Lower leg skin (tissue), 4 donors: Measurements from ENCODE around the gene CD59. TPM values are rescaled to one million over a fixed set of nuclear protein-coding genes. Genes with fewer than 3 reads are reported as not detected.
"Not testable (repeated sequence)": the region's sequence is repeated elsewhere in the genome, so short reads cannot be mapped to it uniquely, and the experiment has no call there.

Experiments
- DNase-seq, 2 donors: peaks; one replicate each; pipeline ENCODE4 v3.0.0-alpha.2; 2019; ENCODE audit warnings: low spot score in 2 of 2
- H3K4me3 ChIP-seq: fragments of 200-600 bp; sonication (generic); 2 replicates; pipeline ENCODE4 v1.5.1; 2017; ENCODE audit warnings: mild to moderate bottlenecking, low read depth; ENCODE audit not compliant: poor library complexity, severe bottlenecking
- POLR2A ChIP-seq, 2 donors: fragments of 450-650 bp; IDR thresholded peaks; one replicate each; pipeline ENCODE4 v1.6.1; 2016 to 2017; ENCODE audit warnings: antibody characterized with exemption in 2 of 2, mild to moderate bottlenecking in 1 of 2, moderate library complexity in 1 of 2
- WGBS, 2 donors: methylation state at CpG; one replicate each; pipeline ENCODE4 v1.1.5; 2018; 5-methylcytosine and 5-hydroxymethylcytosine counted together
- intact Hi-C: fragments of 100-400 bp; cut with DNase I; formaldehyde crosslinking; loops from one replicate; pipeline ENCODE4 v1.15.0; 2023; ENCODE audit warnings: low total_unique reads
- total RNA-seq, 4 donors: library from RNA; depleted of rRNA; stranded (reverse); fragments of >200 nt; gene quantifications; one replicate each; pipeline ENCODE4 v1.1.0, GENCODE V29; 2016
- TF ChIP-seq, protein P1 (sequence below), 3 donors: fragments of 450-650 bp; IDR thresholded peaks; one replicate each; pipeline ENCODE4 v1.5.1; 2016; ENCODE audit warnings: antibody characterized with exemption in 3 of 3, mild to moderate bottlenecking in 3 of 3, moderate library complexity in 2 of 3

CD59 gene
- total RNA-seq, 4 donors from 2014 or later: 222 to 444 (median 324) TPM

DNA sequence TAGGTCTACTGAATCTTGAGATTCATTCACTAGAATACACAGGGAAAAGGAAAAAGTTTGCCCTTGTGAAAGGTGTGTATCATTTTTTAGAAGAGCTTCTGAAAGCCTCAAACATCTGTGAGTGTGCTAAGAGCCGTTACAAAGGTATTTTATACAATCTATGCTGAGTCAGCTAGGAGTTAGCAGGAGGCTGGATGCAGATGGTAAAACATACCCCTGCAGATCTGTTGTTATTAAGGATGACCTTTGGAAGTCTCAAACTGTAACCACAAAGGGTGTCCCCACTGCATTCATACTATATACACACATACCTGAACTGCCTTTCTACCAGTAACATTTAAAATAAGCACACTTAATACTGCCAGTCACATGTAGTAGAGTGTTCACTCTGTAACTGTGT is 27.2 kb downstream of the CD59 start:
- no peak for TF ChIP-seq POLR2A (IDR thresholded peaks at IDR 0.05)
- TF ChIP-seq, protein P1, sequence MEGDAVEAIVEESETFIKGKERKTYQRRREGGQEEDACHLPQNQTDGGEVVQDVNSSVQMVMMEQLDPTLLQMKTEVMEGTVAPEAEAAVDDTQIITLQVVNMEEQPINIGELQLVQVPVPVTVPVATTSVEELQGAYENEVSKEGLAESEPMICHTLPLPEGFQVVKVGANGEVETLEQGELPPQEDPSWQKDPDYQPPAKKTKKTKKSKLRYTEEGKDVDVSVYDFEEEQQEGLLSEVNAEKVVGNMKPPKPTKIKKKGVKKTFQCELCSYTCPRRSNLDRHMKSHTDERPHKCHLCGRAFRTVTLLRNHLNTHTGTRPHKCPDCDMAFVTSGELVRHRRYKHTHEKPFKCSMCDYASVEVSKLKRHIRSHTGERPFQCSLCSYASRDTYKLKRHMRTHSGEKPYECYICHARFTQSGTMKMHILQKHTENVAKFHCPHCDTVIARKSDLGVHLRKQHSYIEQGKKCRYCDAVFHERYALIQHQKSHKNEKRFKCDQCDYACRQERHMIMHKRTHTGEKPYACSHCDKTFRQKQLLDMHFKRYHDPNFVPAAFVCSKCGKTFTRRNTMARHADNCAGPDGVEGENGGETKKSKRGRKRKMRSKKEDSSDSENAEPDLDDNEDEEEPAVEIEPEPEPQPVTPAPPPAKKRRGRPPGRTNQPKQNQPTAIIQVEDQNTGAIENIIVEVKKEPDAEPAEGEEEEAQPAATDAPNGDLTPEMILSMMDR (IDR thresholded peaks at IDR 0.05): no peak
- H3K4me3 ChIP-seq: no peak overlapping the region
- intact Hi-C loops: no loop called here
- no peak for DNase-seq
- 78 to 87% methylated on average over 1 of the region's 1 CpG for WGBS, 2 donors

DNA sequence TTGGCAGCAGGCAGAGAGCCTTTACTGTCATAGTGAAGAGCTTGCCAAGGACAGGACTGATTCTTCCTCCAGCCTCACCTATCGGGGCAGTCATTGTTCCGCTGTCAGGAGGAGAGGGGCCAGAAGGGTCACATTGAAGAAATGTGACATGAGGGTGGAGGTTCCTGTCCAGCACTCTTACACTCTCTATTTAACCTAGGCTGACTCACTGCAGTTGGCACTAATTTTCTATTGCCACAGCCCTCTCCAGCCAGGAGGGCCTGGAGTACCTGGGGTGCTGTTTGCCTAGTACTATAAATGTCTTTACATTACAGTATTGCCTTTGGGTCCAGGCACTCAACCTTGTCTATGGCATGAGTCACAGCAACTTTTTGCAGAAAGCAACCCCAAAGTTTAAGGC is 28.4 kb downstream of the CD59 start:
- DNase-seq, H3K4me3 ChIP-seq, intact Hi-C loops: not testable (repeated sequence)
- 92% methylated on average over 2 of the region's 2 CpGs; no CpG with 5 or more reads in 1 of the 2 donors for WGBS, 2 donors

DNA sequence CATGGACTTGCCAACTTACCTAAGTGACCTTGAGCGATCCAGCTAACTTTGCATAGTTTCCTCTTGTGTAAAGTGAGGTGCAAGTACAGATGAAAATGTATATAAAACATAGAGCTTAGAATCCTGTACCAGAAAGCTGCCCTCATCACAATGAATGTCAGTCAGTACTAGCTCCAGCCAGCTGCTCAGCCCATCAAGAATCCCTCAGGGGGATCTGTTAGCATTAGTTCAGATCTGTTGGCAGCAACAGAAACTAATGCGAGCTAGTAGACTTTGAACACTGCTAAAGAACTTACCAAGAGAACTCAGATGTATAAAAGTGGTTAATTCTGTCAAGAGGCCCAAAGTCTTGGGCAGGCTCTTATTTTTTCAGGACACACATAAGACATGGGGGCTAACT is 29.3 kb downstream of the CD59 start:
- DNase-seq: no peak
- intact Hi-C loops: no loop called here
- no peak overlapping the region for H3K4me3 ChIP-seq
- WGBS, 2 donors: 77 to 79% methylated on average over 2 of the region's 2 CpGs
- TF ChIP-seq, protein P1 (IDR thresholded peaks at IDR 0.05): no peak
- TF ChIP-seq POLR2A (IDR thresholded peaks at IDR 0.05): no peak

DNA sequence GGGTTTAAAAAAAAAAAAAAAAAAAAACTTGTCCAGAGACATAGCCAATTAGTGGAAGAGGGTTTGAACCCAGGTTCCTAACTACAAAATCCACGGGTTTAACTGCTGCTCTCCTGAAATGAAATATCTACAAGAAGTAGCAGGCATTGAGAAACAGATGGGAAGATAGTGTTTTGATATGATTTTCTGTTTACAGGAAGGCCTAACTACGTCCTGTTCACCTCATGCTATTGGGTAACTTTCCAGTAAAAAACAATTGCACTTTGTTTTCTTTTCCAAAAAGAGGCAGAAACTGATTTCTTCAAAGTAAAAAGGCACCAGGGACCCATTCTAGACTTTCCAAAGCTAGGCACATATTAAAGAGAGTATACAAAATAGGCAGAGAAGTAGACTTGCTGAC is 29.7 kb downstream of the CD59 start:
- WGBS, 2 donors: 54 to 57% methylated on average over 2 of the region's 2 CpGs
- intact Hi-C loops: no loop called here
- TF ChIP-seq, protein P1 (IDR thresholded peaks at IDR 0.05): no peak
- TF ChIP-seq POLR2A (IDR thresholded peaks at IDR 0.05): no peak
- no peak for DNase-seq
- no peak overlapping the region for H3K4me3 ChIP-seq

DNA sequence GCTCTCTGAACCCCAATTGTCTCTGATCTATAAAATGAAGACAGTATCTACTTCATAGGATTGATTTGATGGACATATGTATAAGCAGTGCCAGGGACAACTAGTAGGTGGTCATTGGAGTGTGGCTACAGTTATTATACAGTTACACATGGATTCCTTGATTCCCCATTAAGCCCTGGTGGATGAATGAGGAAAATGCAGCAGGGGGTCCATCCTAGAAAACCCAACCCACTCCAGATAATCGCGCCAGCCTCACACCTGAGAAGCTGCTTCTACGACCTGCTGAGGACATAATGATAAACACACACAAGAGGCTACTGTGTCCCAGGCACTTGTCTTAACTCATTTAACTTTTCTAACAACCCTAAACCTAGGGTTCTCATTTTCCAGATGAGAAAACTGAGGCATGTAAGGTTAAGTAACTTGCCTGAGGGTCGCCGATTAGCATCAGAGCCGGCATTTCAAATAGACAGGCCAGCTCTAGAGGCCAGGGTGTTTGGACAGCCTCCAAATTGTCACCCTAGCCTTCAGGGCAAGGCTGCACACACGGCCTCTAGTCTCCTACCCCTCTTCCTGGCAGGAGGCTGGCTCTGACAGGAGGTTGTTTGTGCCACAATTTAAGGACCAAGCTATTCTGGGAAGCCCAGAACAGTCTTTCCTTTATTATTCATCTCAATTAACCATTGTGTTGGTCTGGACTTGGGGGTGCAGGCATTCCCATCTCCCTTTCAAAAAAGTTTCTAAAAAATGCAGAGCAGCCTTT is 31.8 kb downstream of the CD59 start:
- DNase-seq: no peak
- TF ChIP-seq POLR2A (IDR thresholded peaks at IDR 0.05): no peak
- TF ChIP-seq, protein P1 (IDR thresholded peaks at IDR 0.05): no peak
- WGBS, 2 donors: 63 to 80% methylated on average over 7 of the region's 7 CpGs
- no peak overlapping the region for H3K4me3 ChIP-seq
- intact Hi-C loops: no loop called here

DNA sequence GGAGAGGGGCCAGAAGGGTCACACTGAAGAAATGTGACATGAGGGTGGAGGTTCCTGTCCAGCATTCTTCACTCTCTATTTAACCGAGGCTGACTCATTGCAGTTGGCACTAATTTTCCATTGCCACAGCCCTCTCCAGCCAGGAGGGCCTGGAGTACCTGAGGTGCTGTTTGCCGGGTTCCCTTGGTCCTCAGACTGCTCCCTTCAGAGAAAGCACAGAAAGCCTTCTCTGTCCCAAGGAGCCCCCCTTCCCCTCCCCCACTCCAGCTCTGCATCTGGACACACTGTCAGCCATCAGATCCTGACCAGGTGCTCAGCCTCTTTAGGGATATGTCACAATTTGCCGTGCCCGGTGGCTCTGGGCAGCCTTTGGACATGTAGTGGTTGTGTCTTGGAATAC is 32.4 kb downstream of the CD59 start:
- H3K4me3 ChIP-seq: no peak overlapping the region
- intact Hi-C loops: no loop called here
- no peak for DNase-seq
- WGBS, 2 donors: 56 to 70% methylated on average over 4 of the region's 4 CpGs
- TF ChIP-seq POLR2A (IDR thresholded peaks at IDR 0.05): no peak
- TF ChIP-seq, protein P1 (IDR thresholded peaks at IDR 0.05): no peak
